ENCODE results near the gene LDLR. TPM values are rescaled to one million over a fixed set of nuclear protein-coding genes. Genes with fewer than 3 reads are reported as not detected.
"Not testable (repeated sequence)": the region's sequence is repeated elsewhere in the genome, so short reads cannot be mapped to it uniquely, and the experiment has no call there.

Gene LDLR
- total and polyA plus RNA-seq, 2 donors from 2014 or later: 17.6 to 42.4 TPM

GRCh38 chr19:11180346-11180745, 91.1 kb downstream of the LDLR start:
- Histone ChIP-seq H3K4me3 (ENCODE audit: low read length in 3 of 3) (no peak overlapping the region), H3K9me3 (ENCODE audit: control insufficient read depth in 2 of 3, insufficient read depth in 1 of 3, low read length in 3 of 3) (peaks cover 0 to 3% (median 0%) of the 10 kb centered on the region in 3 donors), H3K27ac (ENCODE audit: low read depth in 2 of 2, low read length in 2 of 2) (no peak overlapping the region), H3K9ac (ENCODE audit: low read length in 3 of 3) (no peak overlapping the region), H3K4me1 (ENCODE audit: control insufficient read depth in 2 of 3, insufficient read depth in 2 of 3, low read depth in 1 of 3, low read length in 3 of 3) (peaks cover 0 to 4% (median 4%) of the 10 kb centered on the region in 3 donors), H3K27me3 (ENCODE audit: control insufficient read depth, insufficient read depth, low read length) (no peaks in the 10 kb centered on the region), H3K36me3 (ENCODE audit: control insufficient read depth in 2 of 3, insufficient read depth in 3 of 3, low read length in 3 of 3) (peaks cover 6 to 8% (median 6%) of the 10 kb centered on the region in 3 donors)
- no peak for DNase-seq
- intact Hi-C loops (cut with DNase I): no loop called here
- no peak for FAIRE-seq
- TF ChIP-seq, protein P1, sequence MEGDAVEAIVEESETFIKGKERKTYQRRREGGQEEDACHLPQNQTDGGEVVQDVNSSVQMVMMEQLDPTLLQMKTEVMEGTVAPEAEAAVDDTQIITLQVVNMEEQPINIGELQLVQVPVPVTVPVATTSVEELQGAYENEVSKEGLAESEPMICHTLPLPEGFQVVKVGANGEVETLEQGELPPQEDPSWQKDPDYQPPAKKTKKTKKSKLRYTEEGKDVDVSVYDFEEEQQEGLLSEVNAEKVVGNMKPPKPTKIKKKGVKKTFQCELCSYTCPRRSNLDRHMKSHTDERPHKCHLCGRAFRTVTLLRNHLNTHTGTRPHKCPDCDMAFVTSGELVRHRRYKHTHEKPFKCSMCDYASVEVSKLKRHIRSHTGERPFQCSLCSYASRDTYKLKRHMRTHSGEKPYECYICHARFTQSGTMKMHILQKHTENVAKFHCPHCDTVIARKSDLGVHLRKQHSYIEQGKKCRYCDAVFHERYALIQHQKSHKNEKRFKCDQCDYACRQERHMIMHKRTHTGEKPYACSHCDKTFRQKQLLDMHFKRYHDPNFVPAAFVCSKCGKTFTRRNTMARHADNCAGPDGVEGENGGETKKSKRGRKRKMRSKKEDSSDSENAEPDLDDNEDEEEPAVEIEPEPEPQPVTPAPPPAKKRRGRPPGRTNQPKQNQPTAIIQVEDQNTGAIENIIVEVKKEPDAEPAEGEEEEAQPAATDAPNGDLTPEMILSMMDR (IDR thresholded peaks at IDR 0.05; ENCODE audit: borderline replicate concordance, extremely low read depth, insufficient read depth): no peak

- H3K27ac ChIP-seq (ENCODE audit: low read depth in 2 of 2, low read length in 2 of 2); H3K36me3 ChIP-seq (ENCODE audit: control insufficient read depth in 2 of 3, insufficient read depth in 3 of 3, low read length in 3 of 3); H3K9me3 ChIP-seq (ENCODE audit: control insufficient read depth in 2 of 3, insufficient read depth in 1 of 3, low read length in 3 of 3); DNase-seq; H3K4me3 ChIP-seq (ENCODE audit: low read length in 3 of 3); H3K4me1 ChIP-seq (ENCODE audit: control insufficient read depth in 2 of 3, insufficient read depth in 2 of 3, low read depth in 1 of 3, low read length in 3 of 3); H3K27me3 ChIP-seq (ENCODE audit: control insufficient read depth, insufficient read depth, low read length); intact Hi-C loops (cut with DNase I); FAIRE-seq; H3K9ac ChIP-seq (ENCODE audit: low read length in 3 of 3): not testable (repeated sequence)
Observed at GRCh38 chr19:11180975-11181374, 91.7 kb downstream of the LDLR start.

- TF ChIP-seq, protein P1 (IDR thresholded peaks at IDR 0.05; ENCODE audit: borderline replicate concordance, extremely low read depth, insufficient read depth): no peak
- peaks cover 0 to 3% (median 0%) of the 10 kb centered on the region in 3 donors for H3K9me3 ChIP-seq (ENCODE audit: control insufficient read depth in 2 of 3, insufficient read depth in 1 of 3, low read length in 3 of 3)
- H3K9ac ChIP-seq (ENCODE audit: low read length in 3 of 3): no peak overlapping the region
- H3K4me3 ChIP-seq (ENCODE audit: low read length in 3 of 3): no peak overlapping the region
- intact Hi-C loops (cut with DNase I): no loop called here
- no peak for FAIRE-seq
- peaks cover 0 to 6% (median 4%) of the 10 kb centered on the region in 3 donors for H3K4me1 ChIP-seq (ENCODE audit: control insufficient read depth in 2 of 3, insufficient read depth in 2 of 3, low read depth in 1 of 3, low read length in 3 of 3)
- no peak for DNase-seq
- H3K36me3 ChIP-seq (ENCODE audit: control insufficient read depth in 2 of 3, insufficient read depth in 3 of 3, low read length in 3 of 3): peaks cover 3 to 6% (median 5%) of the 10 kb centered on the region in 3 donors
- H3K27me3 ChIP-seq (ENCODE audit: control insufficient read depth, insufficient read depth, low read length): no peaks in the 10 kb centered on the region
- no peak overlapping the region for H3K27ac ChIP-seq (ENCODE audit: low read depth in 2 of 2, low read length in 2 of 2)
Observed at GRCh38 chr19:11181488-11181887, 92.2 kb downstream of the LDLR start.

Small RNA genes within 50 kb of the gene (microRNA-seq; reads per million reads assigned to microRNA genes)
- not detected for gene MIR6886

Other genes with a start within 250 kb of the LDLR start
- 3.3 TPM for gene C19orf38, start 241.0 kb upstream of the LDLR start, total RNA-seq
- gene C19orf38, start 241.0 kb upstream of the LDLR start, polyA plus RNA-seq (ENCODE audit: insufficient read depth, low read depth, low replicate concordance): 2.4 TPM
- 41.2 TPM for gene CARM1, start 217.9 kb upstream of the LDLR start, total RNA-seq
- gene CARM1, start 217.9 kb upstream of the LDLR start, polyA plus RNA-seq (ENCODE audit: insufficient read depth, low read depth, low replicate concordance): 21.9 TPM
- 64.7 TPM for gene YIPF2, start 160.8 kb upstream of the LDLR start, total RNA-seq
- gene YIPF2, start 160.8 kb upstream of the LDLR start, polyA plus RNA-seq (ENCODE audit: insufficient read depth, low read depth, low replicate concordance): 70.3 TPM
- gene TIMM29, start 160.7 kb upstream of the LDLR start, total RNA-seq: 21.7 TPM
- 16.8 TPM for gene TIMM29, start 160.7 kb upstream of the LDLR start, polyA plus RNA-seq (ENCODE audit: insufficient read depth, low read depth, low replicate concordance)
- 124 TPM for gene SMARCA4, start 128.4 kb upstream of the LDLR start, total RNA-seq
- gene SMARCA4, start 128.4 kb upstream of the LDLR start, polyA plus RNA-seq (ENCODE audit: insufficient read depth, low read depth, low replicate concordance): 59.8 TPM
- 1.7 TPM for gene SPC24, start 66.3 kb downstream of the LDLR start, total RNA-seq
- gene SPC24, start 66.3 kb downstream of the LDLR start, polyA plus RNA-seq (ENCODE audit: insufficient read depth, low read depth, low replicate concordance): 0.65 TPM
- 119 TPM for gene KANK2, start 108.1 kb downstream of the LDLR start, total RNA-seq
- 37.5 TPM for gene KANK2, start 108.1 kb downstream of the LDLR start, polyA plus RNA-seq (ENCODE audit: insufficient read depth, low read depth, low replicate concordance)
- 1.9 TPM for gene ANGPTL8, start 150.2 kb downstream of the LDLR start, total RNA-seq
- gene ANGPTL8, start 150.2 kb downstream of the LDLR start, polyA plus RNA-seq (ENCODE audit: insufficient read depth, low read depth, low replicate concordance): 1.3 TPM
- gene DOCK6, start 173.1 kb downstream of the LDLR start, total RNA-seq: 112 TPM
- gene DOCK6, start 173.1 kb downstream of the LDLR start, polyA plus RNA-seq (ENCODE audit: insufficient read depth, low read depth, low replicate concordance): 45.8 TPM
- gene TSPAN16, start 206.7 kb downstream of the LDLR start, total RNA-seq: not detected
- not detected for gene TSPAN16, start 206.7 kb downstream of the LDLR start, polyA plus RNA-seq (ENCODE audit: insufficient read depth, low read depth, low replicate concordance)